VCaP (cell line): ENCODE measurements around the gene TK1.
A peak's percentile ranks its signal among the peaks of the same experiment; 100 is the strongest.

Experiments
- H3K27ac ChIP-seq: fragments of 450-650 bp; 2 replicates; pipeline ENCODE4 v1.5.1; 2017
- CTCF ChIP-seq: fragments of 450-650 bp; conservative IDR thresholded peaks from 2 replicates; pipeline ENCODE4 v1.5.1; 2017; ENCODE audit warnings: mild to moderate bottlenecking, moderate library complexity

Gene TK1

DNA sequence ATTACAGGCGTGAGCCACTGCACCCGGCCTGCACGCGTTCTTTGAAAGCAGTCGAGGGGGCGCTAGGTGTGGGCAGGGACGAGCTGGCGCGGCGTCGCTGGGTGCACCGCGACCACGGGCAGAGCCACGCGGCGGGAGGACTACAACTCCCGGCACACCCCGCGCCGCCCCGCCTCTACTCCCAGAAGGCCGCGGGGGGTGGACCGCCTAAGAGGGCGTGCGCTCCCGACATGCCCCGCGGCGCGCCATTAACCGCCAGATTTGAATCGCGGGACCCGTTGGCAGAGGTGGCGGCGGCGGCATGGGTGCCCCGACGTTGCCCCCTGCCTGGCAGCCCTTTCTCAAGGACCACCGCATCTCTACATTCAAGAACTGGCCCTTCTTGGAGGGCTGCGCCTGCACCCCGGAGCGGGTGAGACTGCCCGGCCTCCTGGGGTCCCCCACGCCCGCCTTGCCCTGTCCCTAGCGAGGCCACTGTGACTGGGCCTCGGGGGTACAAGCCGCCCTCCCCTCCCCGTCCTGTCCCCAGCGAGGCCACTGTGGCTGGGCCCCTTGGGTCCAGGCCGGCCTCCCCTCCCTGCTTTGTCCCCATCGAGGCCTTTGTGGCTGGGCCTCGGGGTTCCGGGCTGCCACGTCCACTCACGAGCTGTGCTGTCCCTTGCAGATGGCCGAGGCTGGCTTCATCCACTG is 27.3 kb upstream of the TK1 start, which contains the start of gene BIRC5:
BIRC5 (plus strand) TSS at position 238 of the 690 bp plus-strand sequence; CDS start at position 302, 64 bp downstream.
- no peak for TF ChIP-seq CTCF
- H3K27ac ChIP-seq: peak within 1 kb of the TSS; percentile 74; the same call in 1 of the 2 replicates

DNA sequence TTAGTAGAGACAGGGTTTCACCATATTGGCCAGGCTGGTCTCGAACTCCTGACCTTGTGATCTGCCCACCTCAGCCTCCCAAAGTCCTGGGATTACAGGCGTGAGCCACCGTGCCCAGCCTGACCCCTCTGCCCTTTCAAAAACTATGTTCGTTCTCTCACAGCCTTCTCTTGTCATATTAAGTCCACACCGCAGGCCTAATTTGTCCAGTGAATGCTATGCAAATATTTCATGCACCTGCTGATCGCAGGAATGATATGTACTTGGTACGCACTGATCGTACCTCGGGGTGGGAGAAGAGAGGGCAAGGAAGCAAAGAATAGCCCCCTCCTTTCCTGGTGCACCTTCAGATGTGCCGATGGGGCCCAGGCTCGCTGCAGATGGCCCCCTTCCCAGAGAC is 24.2 kb upstream of the TK1 start:
- no peak for TF ChIP-seq CTCF
- peak overlapping the region; percentile 62 for H3K27ac ChIP-seq

DNA sequence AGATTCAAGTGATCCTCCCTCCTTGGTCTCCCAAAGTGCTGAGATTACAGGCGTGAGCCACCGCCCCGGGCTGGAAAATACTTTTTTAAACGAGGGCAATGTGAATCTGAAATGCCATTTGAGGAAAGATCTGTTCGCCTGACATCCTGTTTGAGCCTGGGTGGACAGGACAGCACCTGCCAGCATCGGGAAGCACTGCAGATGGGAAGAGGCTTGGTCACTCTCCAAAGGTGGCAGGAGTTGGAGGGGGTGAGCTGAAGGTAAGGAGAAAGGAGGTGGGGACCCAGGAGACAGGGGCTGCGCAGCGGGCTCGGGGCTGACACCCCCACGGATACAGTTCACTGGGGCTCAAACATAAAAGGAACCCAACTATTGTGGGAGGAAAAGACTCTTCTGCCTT is 23.3 kb upstream of the TK1 start:
- TF ChIP-seq CTCF: no peak
- peak overlapping the region; percentile 62 for H3K27ac ChIP-seq

DNA sequence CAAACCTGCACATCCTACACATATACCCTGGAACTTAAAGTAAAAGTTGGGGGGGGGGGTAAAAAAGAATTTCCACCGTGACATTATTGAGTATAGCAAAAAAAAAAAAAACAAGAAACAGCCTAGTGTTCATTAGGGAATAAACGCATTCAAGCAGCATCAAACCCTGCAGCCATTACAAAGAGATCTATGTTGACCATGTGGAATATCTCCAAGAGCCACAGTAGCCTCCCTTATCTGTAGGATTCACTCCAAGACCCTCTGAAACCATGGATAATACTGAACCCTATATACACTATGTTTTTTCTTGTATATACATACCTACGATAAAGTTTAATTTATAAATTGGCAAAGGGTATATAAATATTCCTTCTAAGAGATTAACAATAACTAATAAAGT is 21.6 kb upstream of the TK1 start:
- no peak for TF ChIP-seq CTCF
- H3K27ac ChIP-seq: no peak overlapping the region

DNA sequence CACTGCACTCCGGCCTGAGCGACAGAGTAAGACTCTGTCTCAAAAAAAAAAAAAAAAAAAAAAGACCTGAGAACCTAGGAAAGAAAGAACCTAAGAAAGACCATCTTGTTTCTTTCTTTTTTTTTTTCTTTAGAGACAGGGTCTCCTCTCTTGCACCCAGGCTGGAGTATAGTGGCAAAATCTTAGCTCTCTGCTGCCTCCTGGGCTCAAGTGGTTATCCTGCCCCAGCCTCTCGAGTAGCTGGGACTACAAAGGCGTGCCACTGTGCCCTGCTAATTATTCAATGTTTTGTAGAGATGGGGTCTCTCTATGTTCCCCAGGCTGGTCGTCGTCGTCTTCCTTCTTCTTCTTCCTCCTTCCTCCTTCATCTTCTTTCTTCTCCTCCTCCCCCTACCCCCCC is 19.4 kb upstream of the TK1 start:
- no peak overlapping the region for H3K27ac ChIP-seq
- 0 out of 2 replicates have a peak, but pooled peaks have one; percentile 10 for TF ChIP-seq CTCF

DNA sequence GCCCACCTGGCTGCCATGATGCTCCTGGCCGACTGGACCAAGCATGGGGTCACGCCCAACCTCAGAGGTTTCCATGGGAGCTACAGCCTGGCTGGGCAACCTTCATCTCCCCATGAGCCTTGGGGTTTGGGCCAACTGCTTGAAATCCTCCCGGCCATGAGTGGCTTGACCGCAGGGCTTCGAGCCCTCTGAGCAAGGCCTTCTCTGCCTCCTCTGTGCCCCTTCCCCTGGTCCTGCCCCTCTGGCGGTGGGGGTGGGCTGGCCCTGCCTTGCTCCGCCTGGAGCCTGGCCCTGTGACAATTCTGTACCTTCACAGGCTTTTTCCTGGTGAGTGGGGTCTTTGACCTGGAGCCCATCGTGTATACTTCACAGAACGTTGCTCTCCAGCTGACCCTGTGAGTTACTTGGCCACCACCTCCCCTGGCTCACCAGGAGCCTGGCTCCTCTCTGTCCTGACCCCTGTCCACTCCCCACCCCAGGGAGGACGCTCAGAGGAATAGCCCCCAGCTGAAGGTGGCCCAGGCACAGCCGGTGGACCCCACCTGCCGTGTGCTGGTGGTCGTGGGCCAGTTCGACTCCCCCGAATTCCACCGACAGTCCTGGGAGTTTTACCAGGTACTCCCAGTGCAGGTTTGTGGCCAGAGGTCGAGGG is 18.4 kb upstream of the TK1 start:
- TF ChIP-seq CTCF: no peak
- H3K27ac ChIP-seq: no peak overlapping the region

GRCh38 chr17:78204387-78205123 is 17.7 kb upstream of the TK1 start:
- no peak for TF ChIP-seq CTCF
- H3K27ac ChIP-seq: no peak overlapping the region
